HFF-Myc (cell line): ENCODE data around the gene NFS1.
"Not testable (repeated sequence)": the region's sequence is repeated elsewhere in the genome, so short reads cannot be mapped to it uniquely, and the experiment has no call there.

Experiments used
- DNase-seq: peaks from one replicate; pipeline ENCODE4 v3.0.0-alpha.2; 2011; ENCODE audit warnings: low read depth; ENCODE audit errors: extremely low read depth
- H3K4me3 ChIP-seq: replicated peaks from 2 replicates; pipeline ENCODE4 v1.5.1; 2011; ENCODE audit warnings: low read depth, mild to moderate bottlenecking, control low read depth, low read length
- TF ChIP-seq, protein P1 (sequence below): IDR thresholded peaks from 2 replicates; pipeline ENCODE4 v1.5.1; 2012; ENCODE audit warnings: mild to moderate bottlenecking, low read depth, low read length, control low read depth; ENCODE audit errors: missing control alignments

NFS1 gene

DNA sequence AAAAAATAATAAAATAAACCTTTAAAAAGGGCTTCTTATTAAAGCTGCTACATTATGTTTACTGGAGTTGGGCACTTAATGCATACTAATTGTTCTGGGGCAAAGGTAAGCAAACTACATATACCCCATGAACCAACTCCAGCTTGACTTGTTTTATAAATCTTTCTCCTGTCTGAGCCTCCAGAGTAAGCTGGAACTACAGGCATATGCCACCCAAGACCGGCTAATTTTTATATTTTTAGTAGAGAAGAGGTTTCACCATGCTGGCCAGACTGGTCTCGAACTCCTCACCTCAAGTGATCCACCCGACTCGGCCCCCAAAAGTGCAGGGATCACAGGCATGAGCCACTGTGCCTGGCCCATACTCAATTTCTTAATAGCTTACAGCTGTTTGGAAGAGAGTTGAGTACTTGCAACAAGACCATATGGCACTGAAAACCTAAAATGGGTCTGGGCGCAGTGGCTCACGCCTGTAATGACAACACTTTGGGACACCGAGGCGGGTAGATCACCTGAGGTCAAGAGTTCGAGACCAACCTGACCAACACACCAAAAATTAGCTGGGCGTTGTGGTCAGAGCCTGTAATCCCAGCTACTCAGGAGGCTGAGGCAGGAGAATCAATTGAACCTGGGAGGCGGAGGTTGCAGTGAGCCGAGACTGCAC, 20.0 kb upstream of the NFS1 start:
- DNase-seq, result peak; percentile 38
- TF ChIP-seq, protein P1, sequence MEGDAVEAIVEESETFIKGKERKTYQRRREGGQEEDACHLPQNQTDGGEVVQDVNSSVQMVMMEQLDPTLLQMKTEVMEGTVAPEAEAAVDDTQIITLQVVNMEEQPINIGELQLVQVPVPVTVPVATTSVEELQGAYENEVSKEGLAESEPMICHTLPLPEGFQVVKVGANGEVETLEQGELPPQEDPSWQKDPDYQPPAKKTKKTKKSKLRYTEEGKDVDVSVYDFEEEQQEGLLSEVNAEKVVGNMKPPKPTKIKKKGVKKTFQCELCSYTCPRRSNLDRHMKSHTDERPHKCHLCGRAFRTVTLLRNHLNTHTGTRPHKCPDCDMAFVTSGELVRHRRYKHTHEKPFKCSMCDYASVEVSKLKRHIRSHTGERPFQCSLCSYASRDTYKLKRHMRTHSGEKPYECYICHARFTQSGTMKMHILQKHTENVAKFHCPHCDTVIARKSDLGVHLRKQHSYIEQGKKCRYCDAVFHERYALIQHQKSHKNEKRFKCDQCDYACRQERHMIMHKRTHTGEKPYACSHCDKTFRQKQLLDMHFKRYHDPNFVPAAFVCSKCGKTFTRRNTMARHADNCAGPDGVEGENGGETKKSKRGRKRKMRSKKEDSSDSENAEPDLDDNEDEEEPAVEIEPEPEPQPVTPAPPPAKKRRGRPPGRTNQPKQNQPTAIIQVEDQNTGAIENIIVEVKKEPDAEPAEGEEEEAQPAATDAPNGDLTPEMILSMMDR, result no peak
- H3K4me3 ChIP-seq, result no peak overlapping the region

DNA sequence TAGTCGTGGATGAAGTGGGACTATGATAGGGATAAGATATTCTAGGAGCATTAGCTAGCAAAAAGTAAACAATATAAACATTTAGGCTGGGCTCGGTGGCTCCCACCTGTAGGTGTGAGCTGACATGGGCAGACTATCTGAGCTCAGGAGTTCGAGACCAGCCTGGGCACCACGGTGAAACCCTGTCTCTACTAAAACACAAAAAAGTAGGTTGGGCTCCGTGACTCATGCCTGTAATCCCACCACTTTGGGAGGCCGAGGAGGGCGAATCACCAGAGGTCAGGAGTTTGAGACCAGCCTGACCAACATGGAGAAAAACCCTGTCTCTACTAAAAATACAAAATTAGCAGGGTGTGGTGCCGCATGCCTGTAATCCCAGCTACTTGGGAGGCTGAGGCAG, 19.2 kb upstream of the NFS1 start:
- not testable (repeated sequence) for DNase-seq, H3K4me3 ChIP-seq

DNA sequence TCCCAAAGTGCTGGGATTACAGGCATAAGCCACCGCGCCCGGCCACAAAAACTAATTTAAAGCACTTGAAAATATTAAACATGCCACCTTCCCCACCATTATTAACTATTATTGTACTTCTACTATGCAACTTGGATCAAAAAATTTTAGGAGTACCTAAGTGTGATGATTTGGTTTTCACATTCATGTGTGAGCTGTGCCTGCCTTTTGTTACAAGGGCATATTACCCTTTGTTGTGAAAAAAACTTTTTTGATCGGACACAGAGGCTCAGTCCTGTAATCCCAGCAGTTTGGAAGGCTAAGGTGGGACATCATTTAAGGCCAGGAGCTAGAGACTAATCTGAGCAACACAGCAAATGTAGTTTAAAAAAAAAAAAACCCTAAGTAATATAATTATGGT, 17.2 kb upstream of the NFS1 start:
- TF ChIP-seq, protein P1, result no peak
- H3K4me3 ChIP-seq, result no peak overlapping the region
- DNase-seq, result no peak

DNA sequence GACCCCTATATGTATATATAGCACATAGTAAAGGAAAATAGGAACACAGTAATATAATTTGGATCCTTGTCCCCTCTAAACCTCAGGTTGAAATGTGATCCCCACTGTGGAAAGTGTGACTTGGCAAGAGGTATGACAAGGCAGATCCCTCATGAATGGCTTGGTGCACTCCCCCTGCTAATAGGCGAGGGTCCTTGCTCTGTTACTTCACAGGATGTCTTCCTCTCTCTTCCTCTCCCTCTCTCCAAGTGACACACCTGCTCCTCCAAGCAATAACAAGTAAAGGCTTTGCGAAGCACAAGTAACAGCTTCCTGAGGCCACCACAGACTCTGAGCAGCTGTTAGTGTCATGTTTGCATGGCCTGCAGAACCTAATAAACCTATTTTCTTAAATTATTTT, 16.5 kb upstream of the NFS1 start:
- TF ChIP-seq, protein P1, result no peak
- DNase-seq, result no peak
- H3K4me3 ChIP-seq, result no peak overlapping the region

DNA sequence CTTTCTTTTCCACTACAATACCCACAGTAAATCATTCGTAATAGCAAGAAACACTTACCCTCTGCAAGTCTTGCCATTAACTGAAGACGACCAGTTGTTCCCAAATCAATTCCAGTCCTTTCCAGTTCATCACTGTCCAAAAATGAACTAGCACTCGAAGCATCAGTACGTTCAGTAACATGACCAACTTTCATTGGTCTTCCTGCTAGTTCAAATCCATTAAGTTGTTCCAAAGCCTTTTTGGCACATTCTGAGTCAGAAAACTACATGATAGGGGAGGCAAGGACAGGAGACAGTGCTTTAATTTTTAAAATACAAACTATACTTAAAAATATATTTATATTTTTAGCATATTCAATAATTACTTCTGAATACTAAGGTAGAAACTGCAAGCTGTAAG, 15.0 kb upstream of the NFS1 start:
- TF ChIP-seq, protein P1, result no peak
- no peak overlapping the region for H3K4me3 ChIP-seq
- DNase-seq, result no peak

DNA sequence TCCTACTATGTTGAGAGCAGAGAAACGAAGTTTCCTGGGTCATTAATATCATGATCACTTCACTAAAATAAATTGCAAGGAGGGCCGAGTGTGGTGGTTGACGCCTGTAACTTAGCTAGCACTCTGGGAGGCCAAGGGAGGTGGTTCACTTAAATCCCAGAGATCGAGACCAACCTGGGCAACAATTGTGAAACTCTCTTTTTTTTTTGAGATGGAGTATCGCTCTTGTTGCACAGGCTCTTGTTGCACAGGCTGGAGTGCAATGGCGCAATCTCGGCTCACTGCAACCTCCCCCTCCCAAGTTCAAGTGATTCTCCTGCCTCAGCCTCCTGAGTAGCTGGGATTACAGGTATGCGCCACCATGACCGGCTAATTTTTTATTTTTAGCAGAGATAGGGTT, 14.0 kb upstream of the NFS1 start:
- H3K4me3 ChIP-seq, DNase-seq: not testable (repeated sequence)

DNA sequence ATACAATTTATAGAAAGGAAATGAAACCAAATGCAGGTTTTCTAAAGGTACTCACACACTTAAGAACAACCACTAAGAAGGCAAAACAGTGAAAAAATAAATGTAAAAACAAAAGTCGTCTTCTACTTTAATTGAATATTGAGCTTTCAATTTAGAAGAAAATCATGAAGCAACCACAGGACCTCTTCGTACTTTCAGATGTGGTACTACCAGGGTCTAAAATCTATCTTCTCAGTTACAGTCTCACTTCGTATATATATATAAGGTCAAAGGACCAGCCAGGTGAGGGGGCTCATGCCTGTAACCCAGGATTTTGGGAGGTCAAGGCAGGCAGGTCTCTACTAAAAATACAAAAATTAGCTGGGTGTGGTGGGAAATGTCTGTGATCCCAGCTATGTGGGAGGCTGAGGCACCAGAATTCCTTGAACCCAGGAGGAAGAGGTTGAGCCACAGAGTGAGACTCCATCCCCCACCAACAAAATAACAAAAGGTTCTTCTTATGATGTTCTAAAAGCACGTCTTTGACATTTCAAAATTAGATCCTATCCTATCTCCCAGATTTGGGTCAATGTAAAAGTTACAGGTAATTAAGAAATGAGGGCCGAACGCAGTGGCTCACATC, 12.5 kb upstream of the NFS1 start:
- TF ChIP-seq, protein P1, result no peak
- H3K4me3 ChIP-seq, result no peak overlapping the region

More for the DNA sequence above, 12.5 kb upstream of the NFS1 start:
- DNase-seq, result no peak
